DOHH2 (cell line): ENCODE results near the gene DLGAP1.

Source experiments
- H3F3A ChIP-seq: fragments of 200-600 bp; sonication (generic), shearing (Covaris generic); 2 replicates; pipeline ENCODE4 v1.6.0; 2016; ENCODE audit warnings: antibody characterized with exemption, mild to moderate bottlenecking; ENCODE audit not compliant: control insufficient read depth, insufficient read depth
- H3K27ac ChIP-seq: fragments of 200-600 bp; sonication (generic); 2 replicates; pipeline ENCODE4 v1.5.1; 2014; ENCODE audit warnings: low read depth, mild to moderate bottlenecking, low read length, moderate library complexity
- H3K27me3 ChIP-seq: fragments of 200-600 bp; sonication (generic); 2 replicates; pipeline ENCODE4 v1.6.1; 2014; ENCODE audit warnings: mild to moderate bottlenecking, low read length, mixed read lengths; ENCODE audit not compliant: control insufficient read depth
- H3K36me3 ChIP-seq: fragments of 200-600 bp; sonication (generic); 2 replicates; pipeline ENCODE4 v1.6.1; 2014; ENCODE audit warnings: mild to moderate bottlenecking, low read length, moderate library complexity, mixed read lengths; ENCODE audit not compliant: control insufficient read depth
- H3K4me1 ChIP-seq: fragments of 200-600 bp; sonication (generic); 2 replicates; pipeline ENCODE4 v1.6.1; 2014; ENCODE audit warnings: mild to moderate bottlenecking, low read length, mixed read lengths; ENCODE audit not compliant: control insufficient read depth
- H3K4me2 ChIP-seq: fragments of 200-600 bp; sonication (generic); 2 replicates; pipeline ENCODE4 v1.6.0; 2014; ENCODE audit warnings: mild to moderate bottlenecking, low read length, moderate library complexity
- H3K4me3 ChIP-seq: fragments of 200-600 bp; sonication (generic); 2 replicates; pipeline ENCODE4 v1.5.1; 2014; ENCODE audit warnings: mild to moderate bottlenecking, low read length, mixed read lengths
- H3K79me2 ChIP-seq: fragments of 200-600 bp; sonication (generic); 2 replicates; pipeline ENCODE4 v1.6.1; 2014; ENCODE audit warnings: mild to moderate bottlenecking, low read length, mixed read lengths; ENCODE audit not compliant: control insufficient read depth
- H3K9me2 ChIP-seq: fragments of 200-600 bp; sonication (generic); replicated peaks from 2 replicates; pipeline ENCODE4 v1.6.1; 2014; ENCODE audit warnings: mild to moderate bottlenecking, low read length, mixed read lengths; ENCODE audit not compliant: control insufficient read depth
- H3K9me3 ChIP-seq: fragments of 200-600 bp; sonication (generic); 2 replicates; pipeline ENCODE4 v1.6.1; 2014; ENCODE audit warnings: antibody characterized with exemption, low read length, mixed read lengths; ENCODE audit not compliant: control insufficient read depth, insufficient read depth
- H4K20me1 ChIP-seq: fragments of 200-600 bp; sonication (generic); 2 replicates; pipeline ENCODE4 v1.6.0; 2014; ENCODE audit warnings: low read depth, mild to moderate bottlenecking, antibody characterized with exemption, low read length, moderate library complexity; ENCODE audit not compliant: control insufficient read depth, insufficient read depth
- EZH2phosphoT487 ChIP-seq: fragments of 200-600 bp; sonication (generic); IDR thresholded peaks from 2 replicates; pipeline ENCODE4 v1.6.1; 2017; ENCODE audit warnings: borderline replicate concordance, mild to moderate bottlenecking, antibody characterized with exemption, low read length, moderate library complexity, mixed read lengths
- TF ChIP-seq, protein P1 (sequence below): fragments of 200-600 bp; sonication (generic); IDR thresholded peaks from one replicate; pipeline ENCODE4 v1.5.1; 2014; ENCODE audit warnings: antibody characterized with exemption, mild to moderate bottlenecking, low read depth, low read length; ENCODE audit not compliant: poor library complexity, severe bottlenecking

Gene DLGAP1

DNA sequence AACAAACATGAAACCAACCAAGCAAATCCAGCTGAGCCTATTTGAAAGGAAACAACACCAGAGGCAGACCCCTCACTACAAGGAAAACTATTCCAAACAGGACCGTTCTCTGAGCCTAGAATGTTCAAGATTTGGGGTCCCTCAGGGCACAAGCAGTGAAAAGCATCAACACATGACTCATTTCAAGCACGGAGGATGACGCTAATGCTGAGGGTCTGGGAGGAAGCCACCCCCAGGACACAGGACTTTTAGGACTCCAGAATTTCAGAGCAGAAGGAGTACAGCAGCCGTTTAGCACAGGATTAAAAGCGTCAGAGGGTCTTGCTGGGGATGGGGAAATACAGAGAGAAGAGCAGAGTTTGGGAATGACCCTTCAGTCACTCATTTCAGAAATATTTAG lies 168.9 kb downstream of the DLGAP1 start:
- no peaks in the 10 kb centered on the region for H3F3A ChIP-seq
- H3K27ac ChIP-seq: no peak overlapping the region
- no peaks in the 10 kb centered on the region for H3K27me3 ChIP-seq
- H3K4me2 ChIP-seq: no peak overlapping the region
- H3K79me2 ChIP-seq: no peaks in the 10 kb centered on the region
- H3K9me3 ChIP-seq: no peaks in the 10 kb centered on the region
- no peaks in the 10 kb centered on the region for H3K9me2 ChIP-seq
- no peak overlapping the region for H3K4me3 ChIP-seq
- no peaks in the 10 kb centered on the region for H3K36me3 ChIP-seq
- no peaks in the 10 kb centered on the region for H3K4me1 ChIP-seq
- no peaks in the 10 kb centered on the region for H4K20me1 ChIP-seq
- TF ChIP-seq, protein P1, sequence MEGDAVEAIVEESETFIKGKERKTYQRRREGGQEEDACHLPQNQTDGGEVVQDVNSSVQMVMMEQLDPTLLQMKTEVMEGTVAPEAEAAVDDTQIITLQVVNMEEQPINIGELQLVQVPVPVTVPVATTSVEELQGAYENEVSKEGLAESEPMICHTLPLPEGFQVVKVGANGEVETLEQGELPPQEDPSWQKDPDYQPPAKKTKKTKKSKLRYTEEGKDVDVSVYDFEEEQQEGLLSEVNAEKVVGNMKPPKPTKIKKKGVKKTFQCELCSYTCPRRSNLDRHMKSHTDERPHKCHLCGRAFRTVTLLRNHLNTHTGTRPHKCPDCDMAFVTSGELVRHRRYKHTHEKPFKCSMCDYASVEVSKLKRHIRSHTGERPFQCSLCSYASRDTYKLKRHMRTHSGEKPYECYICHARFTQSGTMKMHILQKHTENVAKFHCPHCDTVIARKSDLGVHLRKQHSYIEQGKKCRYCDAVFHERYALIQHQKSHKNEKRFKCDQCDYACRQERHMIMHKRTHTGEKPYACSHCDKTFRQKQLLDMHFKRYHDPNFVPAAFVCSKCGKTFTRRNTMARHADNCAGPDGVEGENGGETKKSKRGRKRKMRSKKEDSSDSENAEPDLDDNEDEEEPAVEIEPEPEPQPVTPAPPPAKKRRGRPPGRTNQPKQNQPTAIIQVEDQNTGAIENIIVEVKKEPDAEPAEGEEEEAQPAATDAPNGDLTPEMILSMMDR: no peak
- TF ChIP-seq EZH2phosphoT487: no peak

DNA sequence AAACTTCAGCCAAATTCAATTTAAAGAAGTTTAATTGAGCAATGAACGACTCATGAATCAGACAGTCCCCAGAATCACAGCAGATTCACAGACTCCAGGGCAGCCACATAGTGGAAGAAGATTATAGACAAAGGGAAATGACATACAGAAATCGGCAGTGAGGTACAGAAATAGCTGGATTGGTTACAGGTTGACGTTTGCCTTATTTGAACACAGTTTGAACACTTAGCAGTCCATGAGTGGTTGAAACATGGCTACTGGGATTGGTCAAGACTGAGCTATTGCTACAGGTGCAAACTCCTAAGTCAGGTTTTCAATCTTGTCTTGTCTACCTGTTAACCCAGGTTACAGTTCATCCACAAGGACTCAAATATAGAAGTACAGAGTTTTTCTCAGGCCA lies 169.6 kb downstream of the DLGAP1 start:
- TF ChIP-seq, protein P1: no peak
- no peak for TF ChIP-seq EZH2phosphoT487
- Histone ChIP-seq H3K4me3 (no peak overlapping the region), H3K9me3 (no peaks in the 10 kb centered on the region), H3K79me2 (no peaks in the 10 kb centered on the region), H3K36me3 (no peaks in the 10 kb centered on the region), H3K9me2 (no peaks in the 10 kb centered on the region), H3K27ac (no peak overlapping the region), H3F3A (no peaks in the 10 kb centered on the region), H3K27me3 (no peaks in the 10 kb centered on the region), H3K4me1 (no peaks in the 10 kb centered on the region), H3K4me2 (no peak overlapping the region), H4K20me1 (no peaks in the 10 kb centered on the region)

DNA sequence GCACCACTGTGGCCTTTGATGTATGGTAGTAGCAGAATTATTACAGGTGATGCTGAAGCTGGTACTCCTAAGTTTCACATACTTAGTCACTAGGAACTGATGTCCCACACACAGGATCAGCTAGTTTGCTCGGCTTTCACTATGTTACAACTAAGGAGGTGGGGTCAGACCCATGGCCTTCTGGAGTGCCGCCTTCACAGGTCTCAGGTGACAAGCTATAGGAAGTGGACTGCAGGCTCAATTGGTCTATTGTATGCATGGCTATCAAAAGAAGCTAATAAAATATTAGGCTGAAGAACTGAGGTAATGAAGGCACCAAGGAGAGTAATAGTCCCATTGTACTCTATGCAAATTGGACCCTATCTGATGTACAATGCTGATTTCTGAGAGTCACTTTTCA lies 170.6 kb downstream of the DLGAP1 start:
- Histone ChIP-seq H3K4me3 (no peak overlapping the region), H3K27me3 (no peaks in the 10 kb centered on the region), H3F3A (no peaks in the 10 kb centered on the region), H3K27ac (no peak overlapping the region), H3K4me1 (no peaks in the 10 kb centered on the region), H3K79me2 (no peaks in the 10 kb centered on the region), H3K36me3 (no peaks in the 10 kb centered on the region), H3K9me3 (no peaks in the 10 kb centered on the region), H4K20me1 (no peaks in the 10 kb centered on the region), H3K9me2 (no peaks in the 10 kb centered on the region), H3K4me2 (no peak overlapping the region)
- TF ChIP-seq, protein P1: no peak
- no peak for TF ChIP-seq EZH2phosphoT487
